HG03439 (cell line): ENCODE data around the gene CEACAM18.
"Not testable (repeated sequence)": the region's sequence is repeated elsewhere in the genome, so short reads cannot be mapped to it uniquely, and the experiment has no call there.

Source experiments
- ATAC-seq: cut with Tn5 transposase; IDR thresholded peaks from one replicate; pipeline ENCODE4 v1.9.1; 2021; ENCODE audit warnings: mild to moderate bottlenecking, moderate library complexity; ENCODE audit not compliant: unreplicated experiment

CEACAM18 gene

GRCh38 chr19:51460164-51460992, 18.0 kb upstream of the CEACAM18 start:
- ATAC-seq = no peak

- no peak for ATAC-seq
Measured at GRCh38 chr19:51461723-51462161, 16.6 kb upstream of the CEACAM18 start.

GRCh38 chr19:51462276-51462675, 16.1 kb upstream of the CEACAM18 start:
- ATAC-seq = no peak

GRCh38 chr19:51462681-51463080, 15.7 kb upstream of the CEACAM18 start:
- no peak for ATAC-seq

GRCh38 chr19:51463976-51464581, 14.3 kb upstream of the CEACAM18 start:
- not testable (repeated sequence) for ATAC-seq

GRCh38 chr19:51466723-51467122, 11.6 kb upstream of the CEACAM18 start:
- ATAC-seq = no peak

- ATAC-seq = no peak
Measured at GRCh38 chr19:51467864-51468544, 10.3 kb upstream of the CEACAM18 start.

- ATAC-seq = no peak
Measured at GRCh38 chr19:51468545-51468920, 9.8 kb upstream of the CEACAM18 start.

- ATAC-seq = no peak
Measured at GRCh38 chr19:51469162-51469561, 9.2 kb upstream of the CEACAM18 start.

- ATAC-seq = no peak
Measured at GRCh38 chr19:51469629-51470028, 8.7 kb upstream of the CEACAM18 start.

GRCh38 chr19:51470966-51471365, 7.4 kb upstream of the CEACAM18 start:
- ATAC-seq = no peak

- ATAC-seq = no peak
Measured at GRCh38 chr19:51471527-51471926, 6.8 kb upstream of the CEACAM18 start.

- ATAC-seq = no peak
Measured at GRCh38 chr19:51472607-51473006, 5.7 kb upstream of the CEACAM18 start.

- no peak for ATAC-seq
Measured at GRCh38 chr19:51473009-51473707, 5.2 kb upstream of the CEACAM18 start.

GRCh38 chr19:51476164-51476563, 2.2 kb upstream of the CEACAM18 start:
- no peak for ATAC-seq

- ATAC-seq = no peak
Measured at GRCh38 chr19:51477344-51477743, 995 bp upstream of the CEACAM18 start.

GRCh38 chr19:51479531-51480331, 1.4 kb downstream of the CEACAM18 start:
- ATAC-seq = no peak

GRCh38 chr19:51480590-51480989, 2.3 kb downstream of the CEACAM18 start:
- no peak for ATAC-seq

- no peak for ATAC-seq
Measured at GRCh38 chr19:51485960-51486660, 7.8 kb downstream of the CEACAM18 start.

GRCh38 chr19:51488491-51488890, 10.2 kb downstream of the CEACAM18 start:
- ATAC-seq = no peak
